Lower lobe of right lung (tissue), 2 donors: ENCODE results near the gene CHD8. TPM values are rescaled to one million over a fixed set of nuclear protein-coding genes. Genes with fewer than 3 reads are reported as not detected.

ENCODE experiments used
- ATAC-seq, 2 donors: fragments of 200-7000 bp; cut with Tn5 transposase; one replicate each; pipeline ENCODE4 v1.9.1; 2020 to 2022; ENCODE audit warnings: mild to moderate bottlenecking in 2 of 2, moderate library complexity in 2 of 2
- DNase-seq: peaks from one replicate; pipeline ENCODE4 v3.0.0-alpha.2; 2020
- H3K27ac ChIP-seq: fragments of 200-600 bp; one replicate; pipeline ENCODE4 v1.8.0; 2022
- H3K27me3 ChIP-seq: fragments of 200-600 bp; one replicate; pipeline ENCODE4 v1.8.0; 2022; ENCODE audit warnings: low read depth
- H3K36me3 ChIP-seq: fragments of 200-600 bp; one replicate; pipeline ENCODE4 v1.8.0; 2022; ENCODE audit warnings: mild to moderate bottlenecking
- H3K4me1 ChIP-seq: fragments of 200-600 bp; one replicate; pipeline ENCODE4 v1.8.0; 2022
- H3K4me3 ChIP-seq: fragments of 200-600 bp; one replicate; pipeline ENCODE4 v1.8.0; 2022; ENCODE audit warnings: mild to moderate bottlenecking
- H3K9me3 ChIP-seq: fragments of 200-600 bp; one replicate; pipeline ENCODE4 v1.8.0; 2022
- CTCF ChIP-seq: fragments of 200-600 bp; IDR thresholded peaks from one replicate; pipeline ENCODE4 v1.8.0; 2022; ENCODE audit warnings: antibody characterized with exemption, mild to moderate bottlenecking
- intact Hi-C: fragments of 100-400 bp; cut with DNase I; formaldehyde crosslinking; loops from one replicate; pipeline ENCODE4 v1.11.0; 2022
- total RNA-seq: library from RNA; stranded (reverse); fragmentation: NEBNext Ultra II Directional; extraction: Animal tissue kit (Norgen Biotek cat#: 25700); gene quantifications from one replicate; pipeline ENCODE4 v1.2.1, GENCODE V29; 2021
- donor health status: DM: no; HTN: yes; CAD: no; lungs with severe emphysema.

The CHD8 gene
- total RNA-seq, 1 donor from 2014 or later = 74.6 TPM

- Histone ChIP-seq H3K4me3 (no peak overlapping the region), H3K4me1 (no peaks in the 10 kb centered on the region), H3K27me3 (no peaks in the 10 kb centered on the region), H3K9me3 (no peaks in the 10 kb centered on the region), H3K36me3 (peaks cover 9% of the 10 kb centered on the region), H3K27ac (no peak overlapping the region)
- ATAC-seq (no peak), DNase-seq (no peak)
- no peak for TF ChIP-seq CTCF
- intact Hi-C loops = no loop called here
These were observed 109.3 kb downstream of the CHD8 start for GRCh38 chr14:21346532-21347135.

GRCh38 chr14:21343035-21343794 lies 112.7 kb downstream of the CHD8 start:
- H3K27ac ChIP-seq = no peak overlapping the region
- H3K4me3 ChIP-seq = no peak overlapping the region
- TF ChIP-seq CTCF = no peak
- no peaks in the 10 kb centered on the region for H3K27me3 ChIP-seq
- no peaks in the 10 kb centered on the region for H3K9me3 ChIP-seq
- no peaks in the 10 kb centered on the region for H3K4me1 ChIP-seq
- intact Hi-C loops = no loop called here
- H3K36me3 ChIP-seq = no peaks in the 10 kb centered on the region
- peak in 1 of 2 donors; percentile 59 for ATAC-seq
- no peak for DNase-seq

Other genes with a start within 250 kb of the CHD8 start
- gene HNRNPC, start 186.7 kb downstream of the CHD8 start, total RNA-seq = 388 TPM
- 1.1 TPM for gene RPGRIP1, start 176.0 kb downstream of the CHD8 start, total RNA-seq
- 49.9 TPM for gene SUPT16H, start 72.1 kb downstream of the CHD8 start, total RNA-seq
- 30.7 TPM for gene RAB2B, start 20.8 kb upstream of the CHD8 start, total RNA-seq
- gene TOX4, start 21.1 kb upstream of the CHD8 start, total RNA-seq = 72.2 TPM
- 47.8 TPM for gene METTL3, start 55.2 kb upstream of the CHD8 start, total RNA-seq
- 7.1 TPM for gene SALL2, start 70.2 kb upstream of the CHD8 start, total RNA-seq
- gene OR10G3, start 124.0 kb upstream of the CHD8 start, total RNA-seq = not detected
- gene OR10G2, start 178.8 kb upstream of the CHD8 start, total RNA-seq = not detected
- gene OR4E2, start 197.7 kb upstream of the CHD8 start, total RNA-seq = not detected
- not detected for gene OR4E1, start 217.7 kb upstream of the CHD8 start, total RNA-seq